ENCODE data around the gene AURKAIP1.

- TF ChIP-seq, protein P1, sequence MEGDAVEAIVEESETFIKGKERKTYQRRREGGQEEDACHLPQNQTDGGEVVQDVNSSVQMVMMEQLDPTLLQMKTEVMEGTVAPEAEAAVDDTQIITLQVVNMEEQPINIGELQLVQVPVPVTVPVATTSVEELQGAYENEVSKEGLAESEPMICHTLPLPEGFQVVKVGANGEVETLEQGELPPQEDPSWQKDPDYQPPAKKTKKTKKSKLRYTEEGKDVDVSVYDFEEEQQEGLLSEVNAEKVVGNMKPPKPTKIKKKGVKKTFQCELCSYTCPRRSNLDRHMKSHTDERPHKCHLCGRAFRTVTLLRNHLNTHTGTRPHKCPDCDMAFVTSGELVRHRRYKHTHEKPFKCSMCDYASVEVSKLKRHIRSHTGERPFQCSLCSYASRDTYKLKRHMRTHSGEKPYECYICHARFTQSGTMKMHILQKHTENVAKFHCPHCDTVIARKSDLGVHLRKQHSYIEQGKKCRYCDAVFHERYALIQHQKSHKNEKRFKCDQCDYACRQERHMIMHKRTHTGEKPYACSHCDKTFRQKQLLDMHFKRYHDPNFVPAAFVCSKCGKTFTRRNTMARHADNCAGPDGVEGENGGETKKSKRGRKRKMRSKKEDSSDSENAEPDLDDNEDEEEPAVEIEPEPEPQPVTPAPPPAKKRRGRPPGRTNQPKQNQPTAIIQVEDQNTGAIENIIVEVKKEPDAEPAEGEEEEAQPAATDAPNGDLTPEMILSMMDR (IDR thresholded peaks at IDR 0.05; ENCODE audit: low read depth, low read length, missing input control): no peak
- TF ChIP-seq, protein P2, sequence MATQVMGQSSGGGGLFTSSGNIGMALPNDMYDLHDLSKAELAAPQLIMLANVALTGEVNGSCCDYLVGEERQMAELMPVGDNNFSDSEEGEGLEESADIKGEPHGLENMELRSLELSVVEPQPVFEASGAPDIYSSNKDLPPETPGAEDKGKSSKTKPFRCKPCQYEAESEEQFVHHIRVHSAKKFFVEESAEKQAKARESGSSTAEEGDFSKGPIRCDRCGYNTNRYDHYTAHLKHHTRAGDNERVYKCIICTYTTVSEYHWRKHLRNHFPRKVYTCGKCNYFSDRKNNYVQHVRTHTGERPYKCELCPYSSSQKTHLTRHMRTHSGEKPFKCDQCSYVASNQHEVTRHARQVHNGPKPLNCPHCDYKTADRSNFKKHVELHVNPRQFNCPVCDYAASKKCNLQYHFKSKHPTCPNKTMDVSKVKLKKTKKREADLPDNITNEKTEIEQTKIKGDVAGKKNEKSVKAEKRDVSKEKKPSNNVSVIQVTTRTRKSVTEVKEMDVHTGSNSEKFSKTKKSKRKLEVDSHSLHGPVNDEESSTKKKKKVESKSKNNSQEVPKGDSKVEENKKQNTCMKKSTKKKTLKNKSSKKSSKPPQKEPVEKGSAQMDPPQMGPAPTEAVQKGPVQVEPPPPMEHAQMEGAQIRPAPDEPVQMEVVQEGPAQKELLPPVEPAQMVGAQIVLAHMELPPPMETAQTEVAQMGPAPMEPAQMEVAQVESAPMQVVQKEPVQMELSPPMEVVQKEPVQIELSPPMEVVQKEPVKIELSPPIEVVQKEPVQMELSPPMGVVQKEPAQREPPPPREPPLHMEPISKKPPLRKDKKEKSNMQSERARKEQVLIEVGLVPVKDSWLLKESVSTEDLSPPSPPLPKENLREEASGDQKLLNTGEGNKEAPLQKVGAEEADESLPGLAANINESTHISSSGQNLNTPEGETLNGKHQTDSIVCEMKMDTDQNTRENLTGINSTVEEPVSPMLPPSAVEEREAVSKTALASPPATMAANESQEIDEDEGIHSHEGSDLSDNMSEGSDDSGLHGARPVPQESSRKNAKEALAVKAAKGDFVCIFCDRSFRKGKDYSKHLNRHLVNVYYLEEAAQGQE (IDR thresholded peaks at IDR 0.05): no peak
- TF ChIP-seq YY1 (IDR thresholded peaks at IDR 0.05) (no peak), EGR1 (IDR thresholded peaks at IDR 0.05; ENCODE audit: low read depth in 2 of 2) (no peak), SP1 (IDR thresholded peaks at IDR 0.05) (no peak), RAD21 (IDR thresholded peaks at IDR 0.05) (no peak), TAF1 (conservative IDR thresholded peaks at IDR 0.05) (no peak), GABPA (IDR thresholded peaks at IDR 0.05 in 1 of 2, conservative IDR thresholded peaks at IDR 0.05 in 1 of 2) (no peak), JUND (IDR thresholded peaks at IDR 0.05) (no peak), FOXA1 (IDR thresholded peaks at IDR 0.05) (no peak)
- TF ChIP-seq, protein P3, sequence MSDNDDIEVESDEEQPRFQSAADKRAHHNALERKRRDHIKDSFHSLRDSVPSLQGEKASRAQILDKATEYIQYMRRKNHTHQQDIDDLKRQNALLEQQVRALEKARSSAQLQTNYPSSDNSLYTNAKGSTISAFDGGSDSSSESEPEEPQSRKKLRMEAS (IDR thresholded peaks at IDR 0.05): no peak
- TF ChIP-seq, protein P4, sequence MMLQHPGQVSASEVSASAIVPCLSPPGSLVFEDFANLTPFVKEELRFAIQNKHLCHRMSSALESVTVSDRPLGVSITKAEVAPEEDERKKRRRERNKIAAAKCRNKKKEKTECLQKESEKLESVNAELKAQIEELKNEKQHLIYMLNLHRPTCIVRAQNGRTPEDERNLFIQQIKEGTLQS (IDR thresholded peaks at IDR 0.05): no peak
Observed at GRCh38 chr1:1335792-1336248, 39.2 kb downstream of the AURKAIP1 start.

Measured in liver (tissue), 3 donors.